GM18870 (cell line): ENCODE results near the gene EIF1AD.
"Not testable (repeated sequence)": the region's sequence is repeated elsewhere in the genome, so short reads cannot be mapped to it uniquely, and the experiment has no call there.

Source experiments
- ATAC-seq: cut with Tn5 transposase; IDR thresholded peaks from one replicate; pipeline ENCODE4 v1.9.1; 2021; ENCODE audit warnings: moderate library complexity; ENCODE audit not compliant: unreplicated experiment

EIF1AD gene

DNA sequence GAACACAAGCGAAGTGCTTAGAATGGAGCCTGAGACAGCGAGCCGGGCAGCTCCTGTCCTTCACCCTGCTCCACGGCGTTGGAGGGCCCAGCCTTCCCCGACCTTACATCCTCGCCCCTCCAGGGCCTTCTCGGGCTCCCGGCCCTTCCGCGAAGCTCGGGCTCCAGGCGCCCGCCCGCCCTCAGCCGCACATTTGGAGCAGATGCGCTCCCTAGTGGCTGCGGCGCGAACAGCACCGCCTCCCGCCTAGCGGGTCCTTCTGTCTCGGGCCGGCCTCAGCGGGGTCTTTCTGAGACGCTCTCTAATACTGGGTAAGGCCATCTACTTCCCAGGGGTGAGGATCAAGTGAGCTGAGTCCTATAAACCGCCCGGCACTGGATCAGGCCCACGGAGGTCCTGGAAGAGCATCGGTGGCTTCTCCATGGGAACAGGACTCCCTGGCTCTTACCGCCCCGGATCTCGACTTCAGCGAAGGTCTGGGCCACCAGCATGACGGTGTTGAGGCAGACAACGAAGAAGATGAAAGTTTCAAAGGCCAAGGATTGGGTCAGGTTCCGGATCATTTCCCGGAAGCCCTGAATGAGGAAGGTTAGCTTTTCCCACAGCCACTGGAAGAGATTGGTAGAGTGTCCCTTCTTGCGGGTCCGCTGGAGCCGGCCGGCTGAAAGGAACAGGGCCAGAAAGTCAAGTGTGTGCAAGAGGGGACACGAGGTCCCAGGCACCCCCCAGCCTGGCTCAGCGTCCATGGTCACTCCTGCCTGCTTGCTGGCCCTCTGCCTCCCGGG, 20.6 kb upstream of the EIF1AD start:
- ATAC-seq, result no peak

DNA sequence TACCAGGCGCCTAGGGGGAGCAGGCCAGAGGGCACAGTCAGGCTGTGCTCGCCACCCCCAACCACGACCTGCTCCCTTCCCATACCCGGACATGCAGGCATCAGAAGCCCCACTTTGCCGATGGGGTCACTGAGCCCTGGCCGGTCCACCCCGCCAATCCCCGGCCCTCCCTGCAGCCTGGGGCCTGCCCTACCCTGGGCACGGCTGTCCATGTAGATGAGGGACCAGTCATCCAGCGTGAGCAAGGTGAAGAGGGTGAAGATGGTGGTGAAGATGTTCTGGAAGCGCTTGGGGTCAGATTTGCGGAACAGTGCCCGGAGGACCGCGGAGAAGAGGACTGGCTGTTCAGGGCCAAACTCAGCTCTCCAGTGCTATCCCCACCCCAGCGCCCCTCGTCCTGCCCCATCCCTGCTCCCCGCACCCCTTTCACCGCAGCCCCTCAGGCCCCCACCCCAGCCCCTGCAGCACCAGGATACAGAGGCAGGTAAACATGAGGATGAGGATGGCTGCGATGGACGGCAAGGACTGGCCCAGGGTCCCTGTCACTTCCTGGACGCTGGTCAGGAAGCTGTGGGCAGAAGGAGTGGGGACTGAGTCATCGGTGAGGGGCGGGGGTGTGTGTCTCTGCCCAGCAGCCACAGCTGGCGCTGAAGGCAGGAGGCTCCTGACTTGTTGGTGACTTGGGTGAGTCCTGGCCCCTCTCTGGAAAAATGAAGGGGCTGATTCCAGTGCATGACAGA, 18.8 kb upstream of the EIF1AD start:
- no peak for ATAC-seq

DNA sequence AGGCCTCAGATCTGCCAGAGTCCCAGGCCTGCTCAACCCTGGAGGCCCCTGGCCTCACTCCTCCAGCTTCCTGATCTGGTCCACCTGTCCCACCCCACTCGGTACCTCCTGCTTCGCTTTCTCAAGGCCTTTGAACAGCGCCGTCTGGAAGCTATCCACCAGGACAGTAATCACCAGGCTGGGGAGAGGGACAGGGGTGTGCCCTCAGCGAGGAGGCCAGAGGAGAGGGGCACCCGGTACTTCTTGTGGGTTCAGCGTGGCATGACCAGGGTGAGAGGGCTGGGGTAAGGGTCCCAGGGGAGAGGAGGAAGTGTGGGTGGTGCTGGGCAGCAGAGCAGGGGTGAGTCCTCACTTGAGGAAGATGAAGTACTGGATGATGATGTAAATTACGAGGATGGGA, 18.3 kb upstream of the EIF1AD start:
- no peak for ATAC-seq

DNA sequence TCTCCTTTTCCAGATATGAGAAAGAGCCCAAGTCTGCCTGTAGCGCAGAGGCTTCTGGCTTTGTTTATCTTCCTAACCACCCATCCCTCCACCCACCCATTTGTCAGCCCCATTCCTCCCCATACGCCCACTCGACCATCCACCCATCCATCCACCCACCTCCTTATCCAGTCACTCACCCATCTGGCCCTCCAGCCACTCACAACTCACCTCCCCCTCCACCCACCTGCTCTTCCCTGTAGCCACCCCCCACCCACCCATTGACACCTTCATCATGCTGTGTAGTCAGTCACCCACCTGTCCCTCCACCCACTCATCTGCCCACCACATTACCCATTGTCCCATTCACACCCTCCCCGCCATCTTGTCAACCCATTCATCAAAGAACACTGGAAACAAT, 15.4 kb upstream of the EIF1AD start:
- no peak for ATAC-seq

DNA sequence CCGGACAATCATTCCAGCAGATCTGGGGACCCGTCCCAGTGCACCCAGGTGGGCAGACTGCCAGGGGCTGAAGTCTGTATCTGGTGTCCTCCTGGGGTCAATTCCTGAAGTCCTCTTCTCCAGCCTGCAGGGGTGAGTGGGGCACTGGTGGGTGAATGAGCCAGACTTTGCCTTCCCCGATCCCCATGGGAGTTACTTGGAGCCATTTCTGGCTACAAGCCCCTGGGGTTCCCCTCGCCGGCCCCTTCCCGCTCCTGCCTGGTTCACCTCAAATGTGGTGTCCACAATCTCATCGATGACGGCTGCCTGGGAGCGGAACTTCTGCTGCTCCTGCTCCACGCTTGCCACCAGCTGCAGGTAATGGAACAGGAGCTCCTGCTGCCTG, 14.8 kb upstream of the EIF1AD start:
- no peak for ATAC-seq

DNA sequence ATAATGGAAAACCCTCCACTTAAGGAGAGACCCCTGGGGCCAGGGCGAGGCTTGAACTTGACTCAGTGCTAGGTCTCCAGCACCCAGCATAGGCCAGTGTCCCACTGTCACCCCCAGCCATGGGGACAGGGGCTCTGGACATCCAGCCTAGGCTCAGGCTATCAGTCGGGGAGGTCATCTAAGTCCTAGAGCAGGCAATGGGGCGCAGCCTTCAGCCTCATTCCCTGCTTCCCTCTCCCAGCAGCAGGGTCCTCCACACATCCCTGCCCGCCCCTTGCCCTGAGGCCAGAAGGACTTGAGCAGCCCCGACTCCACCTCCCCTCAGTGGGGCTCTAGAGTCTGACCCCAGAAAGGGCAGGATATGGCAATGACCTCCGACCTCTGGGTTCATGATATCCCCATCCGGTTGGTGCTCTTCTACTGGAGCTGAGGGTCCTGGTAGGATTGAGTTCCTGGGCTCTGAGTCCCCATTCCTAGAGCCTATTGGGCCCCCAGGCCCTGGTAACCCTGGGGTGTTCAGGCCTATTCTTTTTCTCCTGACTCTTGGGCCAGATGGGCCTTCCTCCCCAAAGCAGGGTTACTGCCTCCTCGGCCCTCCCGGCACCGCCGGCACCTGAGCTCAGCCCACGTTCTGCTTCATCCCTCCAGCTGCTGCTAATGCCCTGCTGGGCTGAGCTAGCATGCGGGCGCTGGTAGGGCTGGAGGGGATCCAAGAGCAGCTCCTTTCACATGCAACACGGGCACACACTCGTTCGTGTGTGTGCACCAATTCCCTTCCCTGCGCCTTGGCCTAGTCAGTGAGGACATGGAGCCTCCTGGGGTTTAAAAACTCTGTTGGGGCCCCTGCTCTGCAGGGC, 14.2 kb upstream of the EIF1AD start:
- no peak for ATAC-seq

- ATAC-seq, result no peak
Measured at GRCh38 chr11:66015454-66015881, 13.5 kb upstream of the EIF1AD start.

- ATAC-seq, result no peak
Measured at GRCh38 chr11:66014804-66015453, 13.0 kb upstream of the EIF1AD start.

DNA sequence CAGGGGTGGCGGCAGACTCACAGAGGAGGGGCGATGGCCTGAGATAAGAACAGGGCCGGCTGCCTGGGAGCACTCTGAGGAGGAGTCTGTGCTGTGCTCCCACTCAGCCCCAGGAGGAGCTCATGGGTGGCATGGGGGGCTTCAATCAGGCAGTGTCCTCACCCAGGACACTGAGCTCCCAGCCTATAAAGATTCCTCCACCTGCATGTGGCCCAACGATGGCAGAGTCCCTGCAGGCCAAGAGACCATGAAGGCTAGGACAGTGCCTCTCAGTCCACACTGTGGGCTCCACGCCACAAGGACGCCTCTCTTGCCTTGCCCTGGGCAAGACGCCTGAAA, 11.8 kb upstream of the EIF1AD start:
- no peak for ATAC-seq

DNA sequence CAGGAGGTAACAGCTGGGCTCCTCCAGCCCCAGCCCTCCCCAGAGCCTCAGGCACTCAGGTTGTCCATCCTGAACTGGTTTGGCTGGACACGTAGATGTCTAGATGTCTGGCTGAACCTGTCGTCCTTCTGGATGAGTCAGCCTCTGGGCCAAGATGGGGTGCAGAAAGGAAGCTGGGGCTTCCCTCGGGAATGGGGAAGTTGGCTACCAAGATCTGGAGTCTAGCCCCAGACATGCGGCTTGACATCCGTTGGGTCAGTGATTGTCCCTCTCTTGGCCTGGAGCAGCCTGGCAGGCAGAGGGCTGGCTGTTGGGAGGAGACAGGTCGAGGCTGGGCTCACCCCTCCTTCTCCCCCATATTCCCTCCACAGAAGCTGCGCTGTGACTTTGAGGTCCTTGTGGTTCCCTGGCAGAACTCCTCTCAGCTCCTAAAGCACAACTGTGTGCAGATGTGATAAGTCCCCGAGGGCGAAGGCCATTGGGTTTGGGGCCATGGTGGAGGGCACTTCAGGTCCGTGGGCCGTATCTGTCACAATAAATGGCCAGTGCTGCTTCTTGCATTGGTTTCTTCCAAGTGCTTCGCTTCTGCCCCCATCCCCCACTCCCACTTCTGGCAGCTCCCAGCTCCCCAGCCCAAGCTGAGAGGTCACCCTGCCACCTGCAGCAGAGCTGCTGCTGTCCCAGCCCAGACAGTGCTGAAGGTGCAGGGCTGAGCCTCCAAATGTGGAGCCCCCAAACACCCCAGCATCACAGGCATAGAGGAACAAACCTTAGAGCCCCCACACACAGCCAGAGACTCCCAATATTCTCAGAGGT, 11.2 kb upstream of the EIF1AD start:
- ATAC-seq, result no peak

- no peak for ATAC-seq
Measured at GRCh38 chr11:66012371-66012945, 10.5 kb upstream of the EIF1AD start.

DNA sequence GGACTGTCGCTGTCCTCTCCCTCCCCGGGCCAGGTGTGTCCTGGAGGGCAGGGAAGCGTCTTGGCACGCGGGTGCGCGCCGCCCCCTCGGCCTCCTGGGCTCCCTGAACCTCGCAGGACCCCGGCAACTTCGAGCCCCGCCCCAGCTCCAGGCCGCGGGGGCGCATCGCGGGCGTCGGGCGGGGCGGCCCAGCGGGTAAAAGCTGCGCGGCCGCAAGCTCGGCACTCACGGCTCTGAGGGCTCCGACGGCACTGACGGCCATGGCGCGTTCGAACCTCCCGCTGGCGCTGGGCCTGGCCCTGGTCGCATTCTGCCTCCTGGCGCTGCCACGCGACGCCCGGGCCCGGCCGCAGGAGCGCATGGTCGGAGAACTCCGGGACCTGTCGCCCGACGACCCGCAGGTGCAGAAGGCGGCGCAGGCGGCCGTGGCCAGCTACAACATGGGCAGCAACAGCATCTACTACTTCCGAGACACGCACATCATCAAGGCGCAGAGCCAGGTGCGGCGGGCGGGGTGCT, 9.9 kb upstream of the EIF1AD start, which contains the start of gene CST6:
Gene CST6 (plus strand): TSS at position 224 of the 519 bp plus-strand sequence. CDS start 37 bp downstream, at position 261.
- ATAC-seq, result no peak

DNA sequence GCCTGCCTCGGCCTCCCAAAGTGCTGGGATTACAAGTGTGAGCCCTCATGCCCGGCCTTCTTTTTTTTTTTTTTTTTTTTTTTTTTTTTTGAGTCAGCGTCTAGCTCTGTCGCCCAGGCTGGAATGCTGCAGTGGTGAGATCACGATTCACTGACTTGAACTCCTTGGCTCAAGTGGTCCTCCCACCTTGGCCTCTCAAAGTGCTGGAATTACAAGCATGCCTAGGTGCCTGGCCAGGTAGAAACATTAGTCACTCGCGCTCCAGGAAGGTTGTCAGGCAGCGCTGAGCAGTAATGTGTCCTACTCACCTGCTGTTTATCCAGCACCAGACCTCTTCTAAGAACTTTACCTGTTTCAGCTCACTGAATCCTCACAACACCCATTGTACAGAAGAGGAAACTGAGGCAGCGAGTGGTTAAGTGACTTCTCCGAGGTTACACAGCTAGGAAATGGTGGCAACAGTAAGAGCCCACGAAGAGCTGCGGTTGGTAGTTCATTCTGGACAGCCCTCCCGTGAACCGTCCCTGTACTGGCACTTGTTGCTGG, 9.4 kb upstream of the EIF1AD start:
- no peak for ATAC-seq

GRCh38 chr11:66010036-66010435, 8.1 kb upstream of the EIF1AD start:
- not testable (repeated sequence) for ATAC-seq

DNA sequence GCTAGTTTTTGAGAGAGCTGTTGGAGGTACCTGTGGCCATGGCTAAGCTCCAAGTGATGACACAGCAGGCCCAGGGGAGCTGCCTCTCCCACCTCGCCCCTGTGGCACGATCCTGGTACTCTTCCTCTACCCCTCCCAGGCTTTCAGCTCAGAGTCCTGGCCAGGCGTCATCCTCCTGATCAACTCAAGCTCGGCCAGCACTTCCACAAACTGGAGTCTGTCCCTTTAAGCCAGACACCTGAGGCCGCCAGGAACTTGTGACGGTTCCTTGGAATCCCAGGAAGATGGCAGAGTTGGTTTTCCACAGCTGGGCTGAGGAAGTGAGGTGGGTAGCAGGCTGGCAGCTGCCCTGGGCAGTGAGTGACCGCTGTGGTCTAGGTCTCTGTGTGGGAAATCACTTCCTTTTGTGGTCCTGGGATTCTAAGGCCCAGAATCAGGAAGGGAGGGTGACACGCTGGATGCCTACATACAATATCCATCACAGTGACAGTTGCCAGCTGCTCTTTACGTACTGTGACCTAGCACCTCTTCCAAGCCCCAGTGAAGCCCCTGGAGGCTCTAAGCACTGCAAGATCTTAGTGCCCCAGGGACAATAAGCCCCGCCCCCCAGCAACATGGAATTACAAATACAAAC, 6.6 kb upstream of the EIF1AD start:
- ATAC-seq, result no peak

DNA sequence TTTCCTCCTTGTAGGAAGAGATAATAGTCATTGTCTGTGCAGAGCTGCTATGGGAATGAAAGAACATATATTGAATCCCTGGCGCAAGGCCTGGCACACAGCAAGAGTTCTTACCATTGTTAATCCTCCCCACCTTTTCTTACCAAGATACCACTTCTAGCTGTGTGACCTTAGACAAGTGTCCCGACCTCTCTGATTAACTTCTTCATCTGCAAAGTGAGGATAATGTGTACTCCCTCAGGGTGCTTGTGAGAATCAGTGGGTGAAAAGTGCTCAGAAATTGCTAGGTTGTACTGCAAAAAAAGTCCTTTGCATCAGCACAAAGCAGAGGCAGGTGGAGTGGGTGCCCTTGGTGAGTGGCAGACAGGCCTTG, 6.1 kb upstream of the EIF1AD start:
- ATAC-seq, result no peak

DNA sequence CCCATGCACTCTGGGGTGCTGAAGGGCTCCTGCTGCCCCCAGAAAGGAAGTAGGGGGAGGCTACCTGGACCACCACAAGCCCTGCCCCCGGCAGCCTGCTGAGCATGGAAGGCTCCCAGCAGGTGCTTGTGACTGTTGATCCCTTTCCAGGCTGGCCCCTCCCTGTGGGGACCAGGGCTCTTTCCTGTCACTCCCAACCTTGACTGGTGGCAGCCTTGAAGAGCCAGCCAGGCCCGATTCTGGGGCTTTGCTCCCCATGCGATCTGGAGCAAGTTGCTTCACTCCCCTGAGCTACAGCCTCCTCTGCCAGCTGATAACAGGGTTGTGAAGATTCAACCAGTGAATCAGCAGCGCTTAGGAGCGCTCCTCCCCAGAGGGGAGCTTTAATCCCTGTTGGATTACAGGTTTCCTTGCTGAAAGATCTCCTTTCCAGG, 5.3 kb upstream of the EIF1AD start:
- ATAC-seq, result no peak

GRCh38 chr11:66006891-66007176, 4.9 kb upstream of the EIF1AD start:
- no peak for ATAC-seq
